ENCODE measurements around the gene NBAS.

NBAS gene

GRCh38 chr2:15201009-15201408 lies 360.1 kb downstream of the NBAS start:
- DNase-seq (ENCODE audit: insufficient read length) (no peak), FAIRE-seq (no peak)
- TF ChIP-seq TAF1 (IDR thresholded peaks at IDR 0.05; ENCODE audit: borderline replicate concordance, low read depth, low read length) (no peak), POLR2A (IDR thresholded peaks at IDR 0.05; ENCODE audit: low read depth, low read length) (no peak), POLR2AphosphoS5 (IDR thresholded peaks at IDR 0.05; ENCODE audit: low read depth, low read length) (no peak)

DNA sequence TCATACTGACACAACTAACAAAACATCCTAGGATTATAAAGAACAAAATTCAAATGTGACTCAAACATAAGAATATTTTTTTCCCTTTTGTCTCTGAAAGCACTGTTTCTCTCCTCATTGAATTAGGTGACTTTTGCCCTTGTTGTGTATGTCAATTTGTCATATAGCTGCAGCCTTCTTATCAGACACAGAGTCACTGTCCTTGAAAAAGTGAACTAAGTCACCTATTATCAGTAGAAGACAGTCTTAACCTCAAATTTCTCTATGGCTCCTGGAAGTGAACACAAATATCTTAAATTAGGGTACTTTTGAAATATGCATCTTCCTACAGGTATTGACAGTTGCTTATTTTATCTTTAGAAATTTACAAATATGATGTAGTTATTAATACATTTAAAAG lies 360.6 kb downstream of the NBAS start:
- DNase-seq (ENCODE audit: insufficient read length) (no peak), FAIRE-seq (no peak)
- TF ChIP-seq POLR2A (IDR thresholded peaks at IDR 0.05; ENCODE audit: low read depth, low read length) (no peak), POLR2AphosphoS5 (IDR thresholded peaks at IDR 0.05; ENCODE audit: low read depth, low read length) (no peak), TAF1 (IDR thresholded peaks at IDR 0.05; ENCODE audit: borderline replicate concordance, low read depth, low read length) (no peak)

GRCh38 chr2:15198051-15198450 lies 363.1 kb downstream of the NBAS start:
- DNase-seq (ENCODE audit: insufficient read length) (no peak), FAIRE-seq (no peak)

GRCh38 chr2:15195813-15196212 lies 365.3 kb downstream of the NBAS start:
- FAIRE-seq (no peak), DNase-seq (ENCODE audit: insufficient read length) (no peak)
- TF ChIP-seq POLR2A (IDR thresholded peaks at IDR 0.05; ENCODE audit: low read depth, low read length) (no peak), POLR2AphosphoS5 (IDR thresholded peaks at IDR 0.05; ENCODE audit: low read depth, low read length) (no peak), TAF1 (IDR thresholded peaks at IDR 0.05; ENCODE audit: borderline replicate concordance, low read depth, low read length) (no peak)

More at GRCh38 chr2:15198051-15198450, 363.1 kb downstream of the NBAS start:
- no peak for TF ChIP-seq POLR2A (IDR thresholded peaks at IDR 0.05; ENCODE audit: low read depth, low read length)
- TF ChIP-seq TAF1 (IDR thresholded peaks at IDR 0.05; ENCODE audit: borderline replicate concordance, low read depth, low read length): no peak
- TF ChIP-seq POLR2AphosphoS5 (IDR thresholded peaks at IDR 0.05; ENCODE audit: low read depth, low read length): no peak

DNA sequence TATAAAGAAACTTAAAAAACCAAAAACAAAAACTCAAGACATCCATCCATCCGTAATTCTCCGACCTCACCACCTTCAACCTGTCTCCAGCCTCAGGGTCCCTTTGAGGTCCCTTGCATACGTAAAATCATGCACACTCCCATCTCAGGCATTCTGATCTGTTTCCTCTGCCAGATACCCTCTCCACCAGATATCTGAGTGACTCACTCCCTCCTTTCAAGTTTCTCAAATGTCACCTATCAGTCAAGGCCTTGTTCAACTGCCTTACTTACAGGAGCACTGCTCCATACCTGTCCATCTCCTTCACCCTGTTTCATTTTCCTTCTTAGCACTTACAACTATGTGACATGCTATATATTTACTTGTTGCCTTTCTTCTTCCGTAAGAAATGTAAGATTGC lies 369.3 kb downstream of the NBAS start:
- TF ChIP-seq POLR2AphosphoS5 (IDR thresholded peaks at IDR 0.05; ENCODE audit: low read depth, low read length) (no peak), POLR2A (IDR thresholded peaks at IDR 0.05; ENCODE audit: low read depth, low read length) (no peak)
- DNase-seq (ENCODE audit: insufficient read length): no peak
- no peak for FAIRE-seq

- DNase-seq (ENCODE audit: insufficient read length) (no peak), FAIRE-seq (no peak)
- TF ChIP-seq POLR2AphosphoS5 (IDR thresholded peaks at IDR 0.05; ENCODE audit: low read depth, low read length) (no peak), POLR2A (IDR thresholded peaks at IDR 0.05; ENCODE audit: low read depth, low read length) (no peak), TAF1 (IDR thresholded peaks at IDR 0.05; ENCODE audit: borderline replicate concordance, low read depth, low read length) (no peak)
Measured at GRCh38 chr2:15189216-15189615, 371.9 kb downstream of the NBAS start.

DNA sequence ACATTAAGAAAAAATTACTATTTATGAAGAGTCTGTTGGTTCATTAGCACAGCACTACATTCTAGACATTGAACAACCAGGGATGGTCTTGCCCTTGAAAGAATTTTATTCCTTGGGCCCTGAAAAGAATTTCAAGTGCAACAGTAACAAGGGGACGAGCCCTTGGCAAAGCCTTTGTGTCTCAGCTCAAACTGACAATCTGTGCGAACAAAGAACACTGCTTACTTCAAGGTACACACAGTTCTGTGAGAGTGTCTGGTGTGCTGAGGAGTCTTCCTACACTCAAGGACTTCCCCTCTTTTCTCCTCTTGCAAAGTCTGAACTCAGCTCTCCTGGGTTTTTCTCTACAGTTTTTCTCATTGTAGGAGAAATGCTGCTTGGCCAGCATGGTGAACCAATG lies 373.4 kb downstream of the NBAS start:
- DNase-seq (ENCODE audit: insufficient read length): no peak
- FAIRE-seq: no peak
- TF ChIP-seq POLR2A (IDR thresholded peaks at IDR 0.05; ENCODE audit: low read depth, low read length) (no peak), TAF1 (IDR thresholded peaks at IDR 0.05; ENCODE audit: borderline replicate concordance, low read depth, low read length) (no peak), POLR2AphosphoS5 (IDR thresholded peaks at IDR 0.05; ENCODE audit: low read depth, low read length) (no peak)

DNA sequence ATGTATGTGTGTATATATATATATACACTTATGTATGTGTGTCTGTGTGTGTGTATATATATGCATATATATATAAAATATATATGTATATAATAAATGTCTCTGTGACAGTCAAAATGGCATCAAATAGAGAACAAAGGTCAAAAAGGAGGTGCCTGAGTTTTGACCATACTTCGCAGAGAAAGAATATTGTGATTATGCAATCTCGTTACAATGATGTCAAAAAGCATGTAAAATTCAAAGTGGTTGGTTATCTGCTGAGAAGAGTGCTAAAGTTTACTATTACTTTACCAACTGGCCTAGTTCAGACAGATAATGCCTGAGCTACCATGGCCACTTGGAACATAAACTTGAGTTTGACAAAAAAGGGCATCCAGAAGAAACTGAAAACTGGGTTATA lies 375.0 kb downstream of the NBAS start:
- TF ChIP-seq POLR2AphosphoS5 (IDR thresholded peaks at IDR 0.05; ENCODE audit: low read depth, low read length) (no peak), POLR2A (IDR thresholded peaks at IDR 0.05; ENCODE audit: low read depth, low read length) (no peak), TAF1 (IDR thresholded peaks at IDR 0.05; ENCODE audit: borderline replicate concordance, low read depth, low read length) (no peak)
- no peak for DNase-seq (ENCODE audit: insufficient read length)
- FAIRE-seq: no peak

GRCh38 chr2:15184491-15184890 lies 376.6 kb downstream of the NBAS start:
- TF ChIP-seq POLR2A (IDR thresholded peaks at IDR 0.05; ENCODE audit: low read depth, low read length) (no peak), TAF1 (IDR thresholded peaks at IDR 0.05; ENCODE audit: borderline replicate concordance, low read depth, low read length) (no peak), POLR2AphosphoS5 (IDR thresholded peaks at IDR 0.05; ENCODE audit: low read depth, low read length) (no peak)
- DNase-seq (ENCODE audit: insufficient read length) (no peak), FAIRE-seq (no peak)

DNA sequence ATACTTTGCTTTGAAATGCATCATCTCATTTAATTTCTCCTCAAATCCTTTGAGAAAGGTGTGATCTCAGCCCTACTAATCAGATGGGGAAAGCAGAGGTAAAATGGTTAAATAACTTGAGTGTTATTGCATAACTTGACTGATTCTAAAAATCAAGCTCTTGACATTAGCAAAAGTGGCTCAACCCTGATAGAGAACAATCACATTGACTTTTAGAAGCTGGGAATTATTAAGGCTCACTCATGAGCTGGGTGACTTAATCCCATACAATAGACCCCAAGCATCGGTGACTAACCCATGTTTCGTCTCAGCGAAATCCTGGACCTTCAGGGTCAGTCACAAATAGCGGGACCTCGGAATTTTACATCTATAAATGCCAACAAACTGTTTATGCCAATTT lies 378.9 kb downstream of the NBAS start:
- no peak for TF ChIP-seq POLR2A (IDR thresholded peaks at IDR 0.05; ENCODE audit: low read depth, low read length)
- TF ChIP-seq POLR2AphosphoS5 (IDR thresholded peaks at IDR 0.05; ENCODE audit: low read depth, low read length): no peak
- no peak for TF ChIP-seq TAF1 (IDR thresholded peaks at IDR 0.05; ENCODE audit: borderline replicate concordance, low read depth, low read length)
- FAIRE-seq: no peak
- DNase-seq (ENCODE audit: insufficient read length): no peak

- FAIRE-seq (no peak), DNase-seq (ENCODE audit: insufficient read length) (no peak)
- TF ChIP-seq TAF1 (IDR thresholded peaks at IDR 0.05; ENCODE audit: borderline replicate concordance, low read depth, low read length) (no peak), POLR2AphosphoS5 (IDR thresholded peaks at IDR 0.05; ENCODE audit: low read depth, low read length) (no peak), POLR2A (IDR thresholded peaks at IDR 0.05; ENCODE audit: low read depth, low read length) (no peak)
Measured at GRCh38 chr2:15181092-15181745, 379.9 kb downstream of the NBAS start.

DNA sequence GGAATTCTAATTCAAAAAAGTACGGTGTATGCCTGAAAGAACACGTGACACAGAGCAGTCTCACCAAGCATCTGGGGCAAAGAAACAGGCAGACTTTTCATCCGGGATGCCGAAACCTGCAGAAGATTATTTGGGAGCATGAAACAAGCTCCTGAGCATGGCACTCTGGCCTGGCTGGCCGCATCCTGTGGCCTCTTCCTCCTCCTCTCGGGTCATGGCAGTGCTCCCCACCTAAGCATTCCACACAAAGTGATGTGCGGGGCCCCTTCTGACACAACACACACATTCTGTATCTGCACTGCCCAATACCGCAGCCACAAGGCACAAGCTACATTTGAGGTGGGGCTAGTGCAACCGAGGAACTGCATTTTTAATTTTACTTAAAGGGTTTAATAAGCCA lies 380.8 kb downstream of the NBAS start:
- TF ChIP-seq POLR2AphosphoS5 (IDR thresholded peaks at IDR 0.05; ENCODE audit: low read depth, low read length) (no peak), POLR2A (IDR thresholded peaks at IDR 0.05; ENCODE audit: low read depth, low read length) (no peak), TAF1 (IDR thresholded peaks at IDR 0.05; ENCODE audit: borderline replicate concordance, low read depth, low read length) (no peak)
- DNase-seq (ENCODE audit: insufficient read length) (no peak), FAIRE-seq (no peak)

Data from GM12892 (cell line).